NCI-H1092 treated with DMSO at 0.1 percent for 48 hours (cell line): ENCODE data around the gene APLP2.

Experiments used
- DNase-seq: peaks from one replicate; lab custom pipeline; 2025; lab: John Stamatoyannopoulos, UW

The APLP2 gene

DNA sequence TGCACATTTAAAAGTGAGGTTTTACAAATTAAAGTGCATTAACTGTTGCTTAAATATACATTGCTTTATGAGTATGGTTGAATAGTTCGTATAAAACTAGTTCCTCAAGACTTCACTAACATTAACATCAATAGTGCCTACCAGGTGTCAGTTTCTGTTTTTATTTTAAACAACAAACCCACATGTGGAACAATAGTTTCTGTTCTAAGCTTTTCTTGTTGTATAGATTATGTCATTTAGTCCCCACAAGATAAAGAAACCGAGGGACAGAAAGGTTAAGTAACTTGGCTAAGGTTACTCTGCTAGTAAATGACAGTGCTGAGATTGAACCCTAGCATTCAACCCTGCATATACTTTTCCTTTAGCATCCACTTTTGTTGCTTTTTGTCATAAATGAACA is 48.5 kb downstream of the APLP2 start:
- no peak for DNase-seq

DNA sequence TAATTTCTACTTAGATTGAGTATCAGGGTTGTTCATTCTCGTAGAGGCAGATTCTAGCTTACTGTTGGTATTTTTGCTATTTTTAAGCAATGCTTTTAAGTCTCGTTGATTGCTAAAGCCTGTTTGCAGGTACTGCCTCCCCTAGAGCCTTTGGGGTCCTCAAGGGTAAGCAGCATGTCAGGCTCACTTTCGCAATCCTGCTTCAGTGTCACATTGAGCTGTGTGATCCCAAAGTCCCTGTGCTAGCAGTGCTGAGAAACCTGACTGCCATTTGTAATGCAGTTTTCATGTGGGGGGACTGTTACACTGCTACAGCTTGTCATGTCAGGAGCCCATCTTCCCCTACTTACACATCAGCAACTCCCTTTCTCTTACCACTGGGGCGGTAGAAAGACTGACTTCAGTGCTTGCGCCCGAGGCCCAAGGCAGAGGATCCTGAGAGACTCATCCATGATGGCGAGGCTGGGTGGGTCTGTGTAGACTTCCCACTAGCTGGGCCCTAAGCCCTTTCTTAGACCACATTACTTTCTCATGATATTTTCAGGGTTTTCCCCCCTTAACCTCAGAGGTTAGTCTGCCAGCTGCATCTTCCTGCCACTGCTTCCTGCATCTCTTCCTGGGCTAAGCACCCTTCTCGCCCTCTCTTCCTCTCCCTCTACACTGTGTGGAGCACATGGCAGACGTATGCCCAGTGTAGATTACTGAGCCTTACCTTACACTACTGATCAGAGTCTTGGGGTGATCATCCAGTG is 49.1 kb downstream of the APLP2 start:
- no peak for DNase-seq

DNA sequence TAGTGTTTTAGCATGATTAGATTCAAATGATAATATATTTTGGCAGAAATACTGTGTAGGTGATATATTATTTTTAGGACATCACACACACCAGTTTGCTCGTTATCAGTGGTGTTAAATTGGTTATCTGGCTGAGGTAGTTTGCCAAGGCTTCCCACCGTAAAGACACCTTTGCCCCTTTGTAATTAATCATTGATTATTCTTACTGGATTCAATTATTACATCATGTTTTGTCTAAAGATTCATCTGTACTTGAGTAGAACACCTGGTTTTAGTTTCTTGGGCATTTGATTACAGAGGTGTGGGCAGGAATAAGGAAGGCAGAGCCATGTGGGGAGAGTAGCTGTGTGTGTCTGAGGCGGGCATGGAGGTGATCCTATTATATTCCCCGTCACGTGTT is 50.4 kb downstream of the APLP2 start:
- DNase-seq: no peak

DNA sequence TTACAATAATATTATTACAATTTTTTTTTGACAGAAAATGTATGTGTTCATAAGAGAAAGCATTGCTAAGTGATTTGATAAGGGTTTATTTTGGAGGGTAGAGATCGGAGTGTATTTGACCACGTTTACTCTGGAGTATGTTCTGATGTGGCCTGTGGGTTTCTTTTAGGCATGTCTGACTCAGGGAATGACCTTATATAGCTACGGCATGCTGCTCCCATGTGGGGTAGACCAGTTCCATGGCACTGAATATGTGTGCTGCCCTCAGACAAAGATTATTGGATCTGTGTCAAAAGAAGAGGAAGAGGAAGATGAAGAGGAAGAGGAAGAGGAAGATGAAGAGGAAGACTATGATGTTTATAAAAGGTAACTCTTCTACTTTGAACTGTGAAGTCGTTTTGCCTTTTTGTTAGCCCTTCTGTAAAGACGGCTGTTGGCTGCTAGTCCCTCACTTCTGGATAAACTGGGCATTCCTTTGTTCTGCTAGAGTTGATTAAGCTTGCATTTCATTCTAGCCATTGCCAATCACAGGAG is 51.8 kb downstream of the APLP2 start:
- no peak for DNase-seq

DNA sequence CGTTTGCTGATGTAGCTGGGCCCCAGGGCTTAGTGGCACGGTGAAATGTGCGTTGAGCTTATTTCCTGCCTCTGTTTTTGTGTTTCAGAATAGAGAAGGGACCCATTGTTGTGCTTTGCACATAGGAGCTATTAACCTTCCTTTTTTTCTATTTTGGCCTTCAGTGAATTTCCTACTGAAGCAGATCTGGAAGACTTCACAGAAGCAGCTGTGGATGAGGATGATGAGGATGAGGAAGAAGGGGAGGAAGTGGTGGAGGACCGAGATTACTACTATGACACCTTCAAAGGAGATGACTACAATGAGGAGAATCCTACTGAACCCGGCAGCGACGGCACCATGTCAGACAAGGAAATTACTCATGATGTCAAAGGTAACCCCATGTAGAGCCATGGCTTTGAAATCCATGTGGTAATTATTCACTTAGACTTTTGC is 52.5 kb downstream of the APLP2 start:
- DNase-seq: no peak

DNA sequence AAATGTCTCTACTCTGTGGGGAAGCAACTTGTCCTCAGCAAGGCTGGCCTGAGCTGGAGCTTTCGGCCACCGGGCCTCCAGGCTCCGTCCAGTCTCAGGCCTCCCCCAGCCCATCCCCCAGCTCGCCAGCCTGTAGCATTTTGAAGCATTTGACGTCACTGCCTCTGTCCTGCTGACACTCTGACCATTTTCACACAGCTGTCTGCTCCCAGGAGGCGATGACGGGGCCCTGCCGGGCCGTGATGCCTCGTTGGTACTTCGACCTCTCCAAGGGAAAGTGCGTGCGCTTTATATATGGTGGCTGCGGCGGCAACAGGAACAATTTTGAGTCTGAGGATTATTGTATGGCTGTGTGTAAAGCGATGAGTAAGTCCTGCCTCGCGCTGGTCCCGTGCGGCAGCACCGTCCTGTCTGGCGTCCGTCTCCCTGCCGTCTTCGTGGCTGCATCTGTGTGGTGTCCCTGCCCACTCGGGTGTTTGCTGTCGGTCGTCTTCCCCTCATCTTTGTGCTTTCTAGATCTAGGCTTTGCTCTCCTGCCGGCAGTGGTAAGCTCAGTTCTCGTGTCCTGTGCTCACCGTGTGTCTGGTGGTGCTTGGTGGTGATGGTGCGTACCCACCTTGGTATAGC is 53.8 kb downstream of the APLP2 start:
- no peak for DNase-seq

DNA sequence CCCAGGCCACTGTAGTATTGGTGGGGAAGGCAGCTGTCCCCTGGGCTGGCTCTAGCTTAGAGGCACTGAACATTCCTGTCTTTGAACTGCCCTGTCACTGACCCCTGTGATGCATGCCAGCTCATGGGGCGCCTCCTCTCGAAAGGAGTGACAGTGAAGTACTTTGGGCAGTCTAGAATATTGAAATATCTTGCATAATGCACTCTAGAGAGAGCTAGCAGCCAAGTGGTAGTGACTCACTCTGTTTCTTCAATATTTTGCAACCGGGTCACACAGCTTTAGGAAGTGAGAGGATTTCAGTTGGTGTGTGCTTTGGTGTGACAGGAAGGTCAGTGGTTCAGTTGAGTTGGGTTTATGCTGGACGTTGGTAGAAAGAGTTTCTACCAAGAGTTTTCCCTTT is 54.4 kb downstream of the APLP2 start:
- no peak for DNase-seq

DNA sequence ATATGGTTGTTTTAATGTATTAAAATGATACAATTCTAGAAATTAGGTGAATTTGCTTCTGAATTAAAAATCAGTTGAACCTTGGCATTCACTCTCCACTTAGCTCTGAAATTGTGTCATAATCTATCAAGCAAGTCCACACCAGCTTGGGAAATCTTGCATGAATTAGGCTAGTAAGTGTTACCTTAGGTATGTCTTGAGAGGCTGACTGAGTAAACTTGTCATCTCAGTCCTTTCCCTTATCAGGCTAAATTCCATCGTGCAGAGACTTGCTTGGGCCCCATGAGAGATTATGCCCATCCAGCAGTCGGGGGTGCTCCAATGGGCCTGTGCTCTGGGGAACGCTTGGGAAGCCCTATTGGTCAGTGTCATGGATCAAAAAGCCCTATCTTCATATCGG is 55.9 kb downstream of the APLP2 start:
- no peak for DNase-seq

DNA sequence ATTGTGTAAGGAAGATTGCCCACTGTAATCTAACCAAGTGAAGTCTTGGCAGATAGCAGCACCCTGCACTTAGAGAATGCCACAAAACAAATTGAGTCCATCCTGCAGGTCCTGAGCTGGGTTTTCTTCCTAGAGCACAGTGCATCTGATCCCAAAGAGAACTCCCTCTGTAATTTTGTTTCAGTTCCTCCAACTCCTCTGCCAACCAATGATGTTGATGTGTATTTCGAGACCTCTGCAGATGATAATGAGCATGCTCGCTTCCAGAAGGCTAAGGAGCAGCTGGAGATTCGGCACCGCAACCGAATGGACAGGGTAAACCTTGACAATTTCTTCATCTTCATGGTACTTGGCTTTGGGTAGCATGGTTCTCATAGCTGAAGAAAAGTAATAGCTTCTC is 56.8 kb downstream of the APLP2 start:
- DNase-seq: no peak

DNA sequence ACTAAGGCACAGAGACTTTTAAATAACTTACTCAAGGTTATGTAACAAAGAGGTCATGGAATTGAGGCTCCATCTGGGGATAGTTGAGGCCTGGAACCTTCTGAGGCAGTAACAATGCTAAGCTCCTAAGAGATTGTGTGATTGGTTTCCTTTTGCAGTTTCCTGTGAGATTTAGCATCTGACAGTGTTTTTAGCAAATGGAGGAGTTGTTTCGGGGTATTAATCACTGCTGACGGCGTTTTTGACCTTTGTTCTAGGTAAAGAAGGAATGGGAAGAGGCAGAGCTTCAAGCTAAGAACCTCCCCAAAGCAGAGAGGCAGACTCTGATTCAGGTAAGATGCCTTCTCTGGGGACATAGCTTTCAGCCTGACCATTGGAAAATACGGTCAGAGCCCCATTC is 57.8 kb downstream of the APLP2 start:
- DNase-seq: no peak

DNA sequence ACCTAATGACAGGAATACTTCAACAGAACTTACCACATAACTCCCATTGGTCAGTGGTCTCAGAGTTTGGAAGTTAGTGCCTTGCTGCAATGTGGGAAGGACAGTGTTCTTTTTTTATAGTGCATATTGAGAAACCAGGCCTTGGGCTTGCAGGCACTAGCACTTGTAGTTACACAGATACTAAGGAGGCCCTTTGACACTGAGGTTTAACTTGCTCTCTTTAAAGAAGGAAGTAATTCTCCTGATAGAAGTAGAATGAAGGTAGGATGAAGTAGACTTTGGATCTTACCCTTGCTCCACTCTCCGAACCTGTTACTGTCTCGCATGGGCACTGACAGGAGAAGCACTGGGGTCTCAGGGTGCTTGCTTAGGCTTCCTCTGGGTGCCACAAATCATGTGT is 58.9 kb downstream of the APLP2 start:
- no peak for DNase-seq

DNA sequence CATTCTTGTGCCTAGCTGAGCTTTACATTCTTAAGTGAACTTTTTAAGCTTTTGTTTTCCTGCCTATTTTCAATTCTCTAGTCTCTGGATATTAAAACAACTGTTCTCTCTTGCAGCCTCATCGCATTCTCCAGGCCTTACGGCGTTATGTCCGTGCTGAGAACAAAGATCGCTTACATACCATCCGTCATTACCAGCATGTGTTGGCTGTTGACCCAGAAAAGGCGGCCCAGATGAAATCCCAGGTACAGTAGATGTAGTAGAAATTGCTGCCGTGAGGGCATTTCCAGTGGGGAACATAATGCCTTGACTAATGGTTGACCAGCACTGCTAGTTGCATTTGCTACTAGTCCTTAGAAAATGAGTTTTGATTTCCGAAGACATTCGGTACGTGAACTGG is 60.2 kb downstream of the APLP2 start:
- DNase-seq: no peak

DNA sequence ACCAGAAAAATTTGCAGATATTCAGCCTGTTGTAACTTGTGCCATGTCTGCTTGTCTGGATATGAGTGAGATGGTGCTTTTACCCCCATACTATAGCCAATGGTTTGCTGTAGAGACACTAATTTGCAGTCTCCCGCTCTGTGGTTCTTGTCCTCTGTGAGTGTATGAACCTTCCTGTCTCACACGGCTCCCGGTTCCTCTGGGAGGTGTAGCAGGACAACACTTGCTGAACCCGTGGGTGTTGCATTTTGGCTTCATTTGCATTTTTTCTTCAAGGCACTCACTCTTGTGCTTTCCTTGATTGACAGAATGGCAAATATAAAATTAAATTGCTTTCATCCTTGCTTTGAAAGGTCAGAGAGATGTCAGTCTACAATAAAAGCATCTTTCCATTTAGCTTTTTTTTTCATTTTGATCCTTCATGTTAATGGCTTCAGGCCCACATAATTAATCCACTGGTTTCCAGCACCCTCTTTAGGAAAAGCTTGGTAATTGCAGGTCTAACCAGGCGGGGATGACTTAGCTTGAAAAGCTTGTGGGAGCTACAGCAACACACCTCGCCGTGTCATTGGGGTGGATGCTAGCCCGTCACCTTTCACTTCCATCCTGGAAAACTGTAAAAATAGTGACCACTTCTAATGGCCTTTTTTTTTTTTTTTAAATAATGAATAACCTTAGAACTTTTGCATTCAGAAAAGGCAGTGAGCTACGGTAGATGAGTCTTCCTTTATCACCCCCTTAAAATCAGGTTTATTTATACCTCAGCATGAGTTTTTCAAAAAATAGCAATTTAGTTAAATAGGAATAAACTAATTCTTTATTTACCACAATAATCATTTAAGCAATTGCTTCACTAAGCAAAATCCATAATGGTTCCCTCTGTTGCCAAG is 62.5 kb downstream of the APLP2 start:
- DNase-seq: peak; percentile 64

DNA sequence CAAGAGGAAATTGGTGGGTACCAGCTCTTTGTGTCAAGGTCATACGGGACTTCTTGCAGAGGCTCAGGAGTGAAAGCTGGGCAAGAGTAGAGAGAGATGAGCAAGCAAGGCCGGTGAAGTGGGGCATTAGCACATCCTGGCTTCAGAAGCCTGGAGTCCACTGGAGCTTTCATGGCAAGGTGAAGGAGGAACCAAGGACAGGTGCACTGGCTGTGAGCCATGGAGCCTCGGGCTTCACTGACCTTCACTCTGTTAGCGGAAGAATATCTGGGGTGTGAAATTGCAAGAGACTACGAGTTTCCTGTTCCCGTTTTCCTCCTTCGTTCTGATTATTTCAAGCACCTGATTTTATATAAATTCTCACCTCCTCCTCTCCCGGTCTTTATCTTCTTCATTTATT is 64.0 kb downstream of the APLP2 start:
- no peak for DNase-seq

DNA sequence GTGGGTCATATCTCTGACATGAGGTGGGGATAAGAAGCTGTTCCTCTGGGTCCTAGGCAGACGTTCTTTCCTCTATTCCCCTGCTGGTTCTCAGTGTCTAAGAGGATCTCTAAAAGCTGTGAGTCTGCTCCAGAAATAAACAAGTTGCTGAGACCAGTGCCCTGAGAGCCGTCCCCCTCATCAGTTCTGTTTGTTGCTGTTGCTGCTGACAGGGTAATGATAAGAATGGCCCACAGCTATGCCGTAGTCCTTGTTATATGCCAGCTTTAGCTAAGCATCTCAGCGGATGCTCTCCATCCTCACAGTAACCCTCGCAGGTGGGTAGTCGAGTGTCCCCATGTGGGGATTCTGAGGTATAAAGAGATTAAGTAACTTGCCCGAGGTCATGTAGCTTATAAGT is 66.4 kb downstream of the APLP2 start:
- DNase-seq: no peak

DNA sequence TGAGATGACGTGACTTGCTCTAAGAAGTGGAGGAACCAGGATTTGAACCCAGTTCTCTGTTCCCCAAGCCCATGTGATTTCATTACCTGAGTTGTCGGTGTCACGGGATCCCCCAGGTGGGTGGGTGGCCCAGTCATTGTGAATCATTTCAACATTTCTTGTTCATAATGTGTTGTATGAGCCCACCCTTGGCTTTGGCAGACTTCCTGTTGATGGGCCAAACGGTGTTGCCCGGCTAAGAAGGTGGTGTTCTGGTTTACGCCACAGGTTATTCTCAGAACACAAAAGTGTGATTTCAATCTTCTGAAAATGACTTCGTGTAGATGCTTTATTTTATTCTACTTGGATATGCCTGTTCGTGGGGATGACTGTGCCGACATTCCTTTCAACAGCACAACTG is 68.3 kb downstream of the APLP2 start:
- DNase-seq: no peak

DNA sequence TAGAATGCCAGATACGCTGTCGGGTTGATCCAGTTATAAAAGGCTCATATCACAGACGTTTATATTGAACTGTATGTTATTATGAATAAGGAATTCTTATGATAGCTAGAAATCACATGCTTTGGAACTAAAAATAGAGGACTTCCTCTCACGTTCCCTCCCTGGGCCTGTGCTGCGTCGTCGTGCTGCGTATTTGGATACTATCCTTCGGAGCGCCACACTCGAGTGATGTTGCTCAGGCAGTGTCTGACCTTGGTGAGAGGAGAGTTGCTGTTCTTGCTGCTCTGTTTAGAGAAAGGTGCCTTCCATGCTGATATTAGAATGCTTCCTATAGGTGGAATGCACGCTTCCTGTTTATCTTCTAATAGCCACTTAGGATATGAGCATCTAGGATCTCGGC is 69.7 kb downstream of the APLP2 start:
- no peak for DNase-seq

DNA sequence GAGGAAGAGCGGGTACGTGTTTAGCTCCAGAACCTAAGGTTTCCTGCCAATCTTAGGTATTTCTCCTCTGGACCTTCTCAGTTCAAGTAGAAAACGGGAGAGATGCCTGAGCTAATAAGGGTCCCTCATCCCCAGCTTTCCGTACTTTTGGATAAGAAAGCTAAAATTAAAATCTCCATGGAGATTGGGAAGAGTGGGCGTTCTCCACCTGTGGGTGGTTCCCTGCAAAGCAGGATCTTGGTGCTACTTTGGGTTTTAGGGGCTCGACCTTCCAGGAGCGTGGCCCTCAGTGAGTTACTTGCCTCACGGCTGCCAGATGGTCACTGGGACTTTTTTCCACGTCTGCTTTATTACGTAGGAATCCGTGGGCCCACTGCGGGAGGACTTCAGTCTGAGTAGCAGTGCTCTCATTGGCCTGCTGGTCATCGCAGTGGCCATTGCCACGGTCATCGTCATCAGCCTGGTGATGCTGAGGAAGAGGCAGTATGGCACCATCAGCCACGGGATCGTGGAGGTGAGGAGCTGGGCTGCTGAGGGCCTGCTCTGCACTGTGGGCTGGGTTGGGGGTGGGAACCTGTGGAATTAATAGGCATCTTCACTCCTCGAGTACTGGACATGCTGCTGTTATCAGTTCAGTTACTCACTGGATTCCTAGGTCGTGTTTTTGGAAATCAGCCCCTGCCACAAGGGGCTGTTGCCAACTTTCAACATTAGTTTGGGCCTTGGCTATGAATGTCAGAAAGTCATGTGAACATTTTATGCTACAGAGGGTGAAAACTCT is 72.1 kb downstream of the APLP2 start:
- DNase-seq: no peak

DNA sequence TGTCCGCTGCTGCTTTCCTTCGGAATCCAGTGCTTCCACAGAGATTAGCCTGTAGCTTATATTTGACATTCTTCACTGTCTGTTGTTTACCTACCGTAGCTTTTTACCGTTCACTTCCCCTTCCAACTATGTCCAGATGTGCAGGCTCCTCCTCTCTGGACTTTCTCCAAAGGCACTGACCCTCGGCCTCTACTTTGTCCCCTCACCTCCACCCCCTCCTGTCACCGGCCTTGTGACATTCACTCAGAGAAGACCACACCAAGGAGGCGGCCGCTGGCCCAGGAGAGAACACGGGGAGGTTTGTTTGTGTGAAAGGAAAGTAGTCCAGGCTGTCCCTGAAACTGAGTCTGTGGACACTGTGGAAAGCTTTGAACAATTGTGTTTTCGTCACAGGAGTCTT is 74.4 kb downstream of the APLP2 start:
- no peak for DNase-seq

DNA sequence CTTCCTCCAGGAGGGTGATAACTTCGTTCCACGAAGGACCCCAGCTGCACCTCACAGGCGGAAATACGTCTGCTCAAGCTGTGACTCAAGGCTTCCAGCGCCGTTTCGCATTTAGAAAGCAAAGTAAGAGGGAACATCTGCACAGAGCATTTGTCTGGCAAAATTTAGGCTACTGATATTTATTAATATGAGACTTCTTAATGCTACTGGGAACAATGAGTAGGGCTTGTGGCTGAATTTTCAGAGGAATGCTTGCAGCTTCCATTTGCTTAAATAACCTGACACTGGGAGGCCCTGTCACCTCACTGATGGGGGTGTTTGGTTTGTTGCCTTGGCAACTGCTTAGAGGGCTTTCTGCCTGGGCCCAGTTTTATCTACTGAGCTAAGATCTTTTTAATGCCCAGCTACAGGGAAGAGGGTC is 75.2 kb downstream of the APLP2 start:
- peak; percentile 42 for DNase-seq

DNA sequence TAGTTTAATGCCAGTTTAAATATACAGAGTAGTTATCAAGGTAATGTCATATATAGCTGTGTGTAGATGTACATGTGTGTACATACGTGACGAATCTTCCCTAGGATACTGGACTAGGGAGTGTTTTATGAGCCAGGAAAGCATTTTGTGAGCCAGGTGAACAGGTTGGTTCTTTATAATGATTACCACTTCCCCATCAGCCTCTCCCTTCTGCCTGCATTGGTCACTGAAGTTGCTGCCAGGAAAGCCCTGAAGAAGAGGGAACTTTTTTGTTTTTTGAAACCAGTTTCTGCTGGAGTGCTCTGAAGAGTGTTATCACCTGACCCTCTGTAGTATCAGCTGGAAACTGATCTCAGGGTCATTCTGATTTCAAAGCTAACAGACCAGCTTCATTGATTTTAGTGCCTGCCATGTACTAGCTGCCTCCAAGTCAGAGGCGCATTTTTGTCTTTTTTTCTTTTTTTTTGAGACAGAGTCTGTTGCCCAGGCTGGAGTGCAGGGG is 75.7 kb downstream of the APLP2 start:
- DNase-seq: no peak
